GM23338 (cell line): ENCODE measurements around the gene MYOF. TPM values are rescaled to one million over a fixed set of nuclear protein-coding genes. Genes with fewer than 3 reads are reported as not detected.

Source experiments
- ATAC-seq: fragments of 200-7000 bp; cut with Tn5 transposase; 3 replicates; pipeline ENCODE4 v1.9.1; 2020
- DNase-seq: peaks from one replicate; pipeline ENCODE4 v3.0.0-alpha.2; 2015; ENCODE audit warnings: low spot score
- H2AFZ ChIP-seq: fragments of 200-600 bp; sonication (generic); 2 replicates; pipeline ENCODE4 v1.8.0; 2016; ENCODE audit warnings: antibody characterized with exemption, mild to moderate bottlenecking, moderate library complexity
- H3F3A ChIP-seq: fragments of 200-600 bp; sonication (generic); replicated peaks from 2 replicates; pipeline ENCODE4 v1.8.0; 2017; ENCODE audit warnings: antibody characterized with exemption, mixed run types, low read depth
- H3K27ac ChIP-seq: fragments of 200-600 bp; sonication (generic); 2 replicates; pipeline ENCODE4 v1.6.1; 2016; ENCODE audit warnings: low read depth
- H3K27me3 ChIP-seq: fragments of 200-600 bp; sonication (generic); 2 replicates; pipeline ENCODE4 v1.8.0; 2016; ENCODE audit warnings: mild to moderate bottlenecking, mixed run types, moderate library complexity; ENCODE audit not compliant: insufficient read depth
- H3K36me3 ChIP-seq: fragments of 200-600 bp; sonication (generic); 2 replicates; pipeline ENCODE4 v1.8.0; 2016; ENCODE audit warnings: mild to moderate bottlenecking; ENCODE audit not compliant: insufficient read depth
- H3K4me1 ChIP-seq: fragments of 200-600 bp; sonication (generic); 2 replicates; pipeline ENCODE4 v1.8.0; 2016; ENCODE audit warnings: mild to moderate bottlenecking, moderate library complexity; ENCODE audit not compliant: insufficient read depth
- H3K4me2 ChIP-seq: fragments of 200-600 bp; sonication (generic); 2 replicates; pipeline ENCODE4 v1.7.1; 2017; ENCODE audit warnings: mixed run types
- H3K4me3 ChIP-seq: fragments of 200-600 bp; sonication (generic); 2 replicates; pipeline ENCODE4 v1.6.1; 2016; ENCODE audit warnings: mixed run types
- H3K79me2 ChIP-seq: fragments of 200-600 bp; sonication (generic); replicated peaks from 2 replicates; pipeline ENCODE4 v1.8.0; 2017; ENCODE audit warnings: mild to moderate bottlenecking; ENCODE audit not compliant: insufficient read depth
- H3K9me2 ChIP-seq: fragments of 200-600 bp; sonication (generic); 2 replicates; pipeline ENCODE4 v1.8.0; 2017; ENCODE audit not compliant: insufficient read depth
- H4K20me1 ChIP-seq: fragments of 200-600 bp; sonication (generic); replicated peaks from 2 replicates; pipeline ENCODE4 v1.8.0; 2017; ENCODE audit warnings: mild to moderate bottlenecking; ENCODE audit not compliant: insufficient read depth
- H3K27ac Mint-ChIP-seq: 2 replicates; pipeline ENCODE4 v1.8.0; 2020; ENCODE audit warnings: inconsistent platforms, mild to moderate bottlenecking, moderate library complexity, mixed read lengths
- H3K27me3 Mint-ChIP-seq: 3 replicates; pipeline ENCODE4 v1.8.0; 2022; ENCODE audit warnings: low read depth, mild to moderate bottlenecking, moderate library complexity, mixed read lengths, inconsistent platforms; ENCODE audit not compliant: insufficient read depth, poor library complexity
- H3K36me3 Mint-ChIP-seq: 3 replicates; pipeline ENCODE4 v1.8.0; 2021; ENCODE audit warnings: low read depth, mild to moderate bottlenecking, inconsistent platforms, moderate library complexity, mixed read lengths
- H3K4me1 Mint-ChIP-seq: 3 replicates; pipeline ENCODE4 v1.8.0; 2020; ENCODE audit warnings: mild to moderate bottlenecking, inconsistent platforms, mixed read lengths
- H3K4me3 Mint-ChIP-seq: 3 replicates; pipeline ENCODE4 v1.8.0; 2021; ENCODE audit warnings: moderate library complexity, mild to moderate bottlenecking, inconsistent platforms, mixed read lengths
- H3K9me3 Mint-ChIP-seq: 3 replicates; pipeline ENCODE4 v1.8.0; 2020; ENCODE audit warnings: moderate library complexity, mild to moderate bottlenecking, inconsistent platforms, mixed read lengths
- CREB1 ChIP-seq: fragments of 250-450 bp; sonication (Bioruptor Pico); IDR thresholded peaks from 2 replicates; pipeline ENCODE4 v1.5.0; 2020; ENCODE audit warnings: low read depth, mild to moderate bottlenecking, moderate library complexity
- EZH2 ChIP-seq: fragments of 200-600 bp; sonication (generic); IDR thresholded peaks from one replicate; pipeline ENCODE4 v1.8.0; 2017; ENCODE audit warnings: antibody characterized with exemption, mild to moderate bottlenecking, low read depth; ENCODE audit not compliant: unreplicated experiment
- EZH2phosphoT487 ChIP-seq: fragments of 200-600 bp; sonication (generic); IDR thresholded peaks from one replicate; pipeline ENCODE4 v1.8.1; 2018; ENCODE audit warnings: antibody characterized with exemption; ENCODE audit not compliant: unreplicated experiment
- JUNB ChIP-seq: IDR thresholded peaks from one replicate; pipeline ENCODE4 v1.6.1; 2016; ENCODE audit warnings: antibody characterized with exemption; ENCODE audit not compliant: unreplicated experiment
- NANOG ChIP-seq: IDR thresholded peaks from 2 replicates; pipeline ENCODE4 v1.6.1; 2016; ENCODE audit warnings: antibody characterized with exemption, borderline replicate concordance
- POLR2AphosphoS5 ChIP-seq: IDR thresholded peaks from 2 replicates; pipeline ENCODE4 v1.6.1; 2016; ENCODE audit warnings: antibody characterized with exemption, low read depth
- STAT1 ChIP-seq: IDR thresholded peaks from one replicate; pipeline ENCODE4 v1.6.1; 2016; ENCODE audit warnings: antibody characterized with exemption; ENCODE audit not compliant: unreplicated experiment
- ZNF114 ChIP-seq: fragments of 250-450 bp; sonication (Bioruptor Pico); IDR thresholded peaks from 2 replicates; pipeline ENCODE4 v1.5.0; 2020; ENCODE audit warnings: mild to moderate bottlenecking, moderate library complexity
- ZNF331 ChIP-seq: fragments of 250-450 bp; sonication (Bioruptor Pico); IDR thresholded peaks from 2 replicates; pipeline ENCODE4 v1.5.0; 2020; ENCODE audit warnings: low read depth, mild to moderate bottlenecking, moderate library complexity
- polyA plus RNA-seq: library from polyadenylated mRNA; unstranded; fragments of >200 nt; fragmentation: Nextera tagmentation; extraction: Ambion mirVana; gene quantifications from 2 replicates; pipeline ENCODE4 v1.2.1, GENCODE V29; 2016
- total RNA-seq: library from RNA; depleted of rRNA; stranded (reverse); fragments of >200 nt; shearing (Covaris generic); gene quantifications from 2 replicates; pipeline ENCODE4 v1.2.3, GENCODE V29; 2014
- TF ChIP-seq, protein P1 (sequence below): IDR thresholded peaks from one replicate; pipeline ENCODE4 v1.6.1; 2018; ENCODE audit warnings: antibody characterized with exemption; ENCODE audit not compliant: unreplicated experiment
- TF ChIP-seq, protein P2 (sequence below): fragments of 250-450 bp; sonication (Bioruptor Pico); IDR thresholded peaks from 2 replicates; pipeline ENCODE4 v1.5.0; 2020; ENCODE audit warnings: mild to moderate bottlenecking, moderate library complexity
- TF ChIP-seq, protein P3 (sequence below), 2 experiments: fragments of 200-600 bp in 1 of 2; sonication (generic) in 1 of 2; conservative IDR thresholded peaks; 2 replicates each; pipeline versions ENCODE4 v1.5.1 to v1.6.1; 2016 to 2017; ENCODE audit warnings: antibody characterized with exemption in 2 of 2, low read depth in 2 of 2, mild to moderate bottlenecking in 2 of 2, moderate library complexity in 1 of 2
- TF ChIP-seq, protein P4 (sequence below): IDR thresholded peaks from 2 replicates; pipeline ENCODE4 v1.6.1; 2016; ENCODE audit warnings: antibody characterized with exemption

Gene MYOF
- total and polyA plus RNA-seq, 2 experiments from 2014 or later: 0.82 to 1.4 TPM

DNA sequence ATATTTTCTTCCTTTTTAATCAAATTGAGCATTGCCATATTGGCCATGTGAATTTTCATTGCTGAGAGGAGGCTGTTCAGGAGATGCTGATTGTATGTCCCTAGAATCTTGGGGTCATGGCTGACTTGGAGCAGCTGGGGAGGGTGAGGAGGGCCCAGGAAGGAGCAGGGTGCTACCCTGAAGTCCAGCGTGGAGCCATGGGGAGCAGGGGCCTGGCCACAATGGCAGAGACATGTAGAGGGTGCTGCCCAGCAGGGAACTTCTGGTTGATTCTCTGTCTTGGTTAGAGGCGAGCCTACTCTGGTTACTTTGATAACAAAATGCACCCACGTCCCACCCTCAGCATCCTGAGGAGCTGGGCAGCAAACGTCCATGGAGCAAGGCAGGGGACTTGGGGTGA, 186.0 kb downstream of the MYOF start:
- Mint-ChIP-seq H3K4me3 (no peak overlapping the region), H3K36me3 (no peaks in the 10 kb centered on the region; the same call in 2 of the 3 replicates), H3K27me3 (peaks cover 14% of the 10 kb centered on the region), H3K27ac (no peak overlapping the region), H3K4me1 (peaks cover 20% of the 10 kb centered on the region), H3K9me3 (no peaks in the 10 kb centered on the region)
- Histone ChIP-seq H3K36me3 (no peaks in the 10 kb centered on the region), H3K4me3 (no peak overlapping the region), H2AFZ (no peak overlapping the region), H3K27me3 (no peaks in the 10 kb centered on the region), H3K4me2 (no peak overlapping the region), H4K20me1 (no peaks in the 10 kb centered on the region), H3F3A (no peaks in the 10 kb centered on the region), H3K79me2 (no peaks in the 10 kb centered on the region), H3K4me1 (peaks cover 24% of the 10 kb centered on the region), H3K27ac (no peak overlapping the region), H3K9me2 (no peaks in the 10 kb centered on the region)
- TF ChIP-seq NANOG (no peak), ZNF331 (CRISPR knock-in tag) (no peak), CREB1 (CRISPR knock-in tag) (no peak), ZNF114 (CRISPR knock-in tag) (no peak), JUNB (no peak), EZH2 (no peak), STAT1 (no peak), EZH2phosphoT487 (no peak), POLR2AphosphoS5 (no peak)
- TF ChIP-seq, protein P1, sequence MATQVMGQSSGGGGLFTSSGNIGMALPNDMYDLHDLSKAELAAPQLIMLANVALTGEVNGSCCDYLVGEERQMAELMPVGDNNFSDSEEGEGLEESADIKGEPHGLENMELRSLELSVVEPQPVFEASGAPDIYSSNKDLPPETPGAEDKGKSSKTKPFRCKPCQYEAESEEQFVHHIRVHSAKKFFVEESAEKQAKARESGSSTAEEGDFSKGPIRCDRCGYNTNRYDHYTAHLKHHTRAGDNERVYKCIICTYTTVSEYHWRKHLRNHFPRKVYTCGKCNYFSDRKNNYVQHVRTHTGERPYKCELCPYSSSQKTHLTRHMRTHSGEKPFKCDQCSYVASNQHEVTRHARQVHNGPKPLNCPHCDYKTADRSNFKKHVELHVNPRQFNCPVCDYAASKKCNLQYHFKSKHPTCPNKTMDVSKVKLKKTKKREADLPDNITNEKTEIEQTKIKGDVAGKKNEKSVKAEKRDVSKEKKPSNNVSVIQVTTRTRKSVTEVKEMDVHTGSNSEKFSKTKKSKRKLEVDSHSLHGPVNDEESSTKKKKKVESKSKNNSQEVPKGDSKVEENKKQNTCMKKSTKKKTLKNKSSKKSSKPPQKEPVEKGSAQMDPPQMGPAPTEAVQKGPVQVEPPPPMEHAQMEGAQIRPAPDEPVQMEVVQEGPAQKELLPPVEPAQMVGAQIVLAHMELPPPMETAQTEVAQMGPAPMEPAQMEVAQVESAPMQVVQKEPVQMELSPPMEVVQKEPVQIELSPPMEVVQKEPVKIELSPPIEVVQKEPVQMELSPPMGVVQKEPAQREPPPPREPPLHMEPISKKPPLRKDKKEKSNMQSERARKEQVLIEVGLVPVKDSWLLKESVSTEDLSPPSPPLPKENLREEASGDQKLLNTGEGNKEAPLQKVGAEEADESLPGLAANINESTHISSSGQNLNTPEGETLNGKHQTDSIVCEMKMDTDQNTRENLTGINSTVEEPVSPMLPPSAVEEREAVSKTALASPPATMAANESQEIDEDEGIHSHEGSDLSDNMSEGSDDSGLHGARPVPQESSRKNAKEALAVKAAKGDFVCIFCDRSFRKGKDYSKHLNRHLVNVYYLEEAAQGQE: no peak
- TF ChIP-seq, protein P2, sequence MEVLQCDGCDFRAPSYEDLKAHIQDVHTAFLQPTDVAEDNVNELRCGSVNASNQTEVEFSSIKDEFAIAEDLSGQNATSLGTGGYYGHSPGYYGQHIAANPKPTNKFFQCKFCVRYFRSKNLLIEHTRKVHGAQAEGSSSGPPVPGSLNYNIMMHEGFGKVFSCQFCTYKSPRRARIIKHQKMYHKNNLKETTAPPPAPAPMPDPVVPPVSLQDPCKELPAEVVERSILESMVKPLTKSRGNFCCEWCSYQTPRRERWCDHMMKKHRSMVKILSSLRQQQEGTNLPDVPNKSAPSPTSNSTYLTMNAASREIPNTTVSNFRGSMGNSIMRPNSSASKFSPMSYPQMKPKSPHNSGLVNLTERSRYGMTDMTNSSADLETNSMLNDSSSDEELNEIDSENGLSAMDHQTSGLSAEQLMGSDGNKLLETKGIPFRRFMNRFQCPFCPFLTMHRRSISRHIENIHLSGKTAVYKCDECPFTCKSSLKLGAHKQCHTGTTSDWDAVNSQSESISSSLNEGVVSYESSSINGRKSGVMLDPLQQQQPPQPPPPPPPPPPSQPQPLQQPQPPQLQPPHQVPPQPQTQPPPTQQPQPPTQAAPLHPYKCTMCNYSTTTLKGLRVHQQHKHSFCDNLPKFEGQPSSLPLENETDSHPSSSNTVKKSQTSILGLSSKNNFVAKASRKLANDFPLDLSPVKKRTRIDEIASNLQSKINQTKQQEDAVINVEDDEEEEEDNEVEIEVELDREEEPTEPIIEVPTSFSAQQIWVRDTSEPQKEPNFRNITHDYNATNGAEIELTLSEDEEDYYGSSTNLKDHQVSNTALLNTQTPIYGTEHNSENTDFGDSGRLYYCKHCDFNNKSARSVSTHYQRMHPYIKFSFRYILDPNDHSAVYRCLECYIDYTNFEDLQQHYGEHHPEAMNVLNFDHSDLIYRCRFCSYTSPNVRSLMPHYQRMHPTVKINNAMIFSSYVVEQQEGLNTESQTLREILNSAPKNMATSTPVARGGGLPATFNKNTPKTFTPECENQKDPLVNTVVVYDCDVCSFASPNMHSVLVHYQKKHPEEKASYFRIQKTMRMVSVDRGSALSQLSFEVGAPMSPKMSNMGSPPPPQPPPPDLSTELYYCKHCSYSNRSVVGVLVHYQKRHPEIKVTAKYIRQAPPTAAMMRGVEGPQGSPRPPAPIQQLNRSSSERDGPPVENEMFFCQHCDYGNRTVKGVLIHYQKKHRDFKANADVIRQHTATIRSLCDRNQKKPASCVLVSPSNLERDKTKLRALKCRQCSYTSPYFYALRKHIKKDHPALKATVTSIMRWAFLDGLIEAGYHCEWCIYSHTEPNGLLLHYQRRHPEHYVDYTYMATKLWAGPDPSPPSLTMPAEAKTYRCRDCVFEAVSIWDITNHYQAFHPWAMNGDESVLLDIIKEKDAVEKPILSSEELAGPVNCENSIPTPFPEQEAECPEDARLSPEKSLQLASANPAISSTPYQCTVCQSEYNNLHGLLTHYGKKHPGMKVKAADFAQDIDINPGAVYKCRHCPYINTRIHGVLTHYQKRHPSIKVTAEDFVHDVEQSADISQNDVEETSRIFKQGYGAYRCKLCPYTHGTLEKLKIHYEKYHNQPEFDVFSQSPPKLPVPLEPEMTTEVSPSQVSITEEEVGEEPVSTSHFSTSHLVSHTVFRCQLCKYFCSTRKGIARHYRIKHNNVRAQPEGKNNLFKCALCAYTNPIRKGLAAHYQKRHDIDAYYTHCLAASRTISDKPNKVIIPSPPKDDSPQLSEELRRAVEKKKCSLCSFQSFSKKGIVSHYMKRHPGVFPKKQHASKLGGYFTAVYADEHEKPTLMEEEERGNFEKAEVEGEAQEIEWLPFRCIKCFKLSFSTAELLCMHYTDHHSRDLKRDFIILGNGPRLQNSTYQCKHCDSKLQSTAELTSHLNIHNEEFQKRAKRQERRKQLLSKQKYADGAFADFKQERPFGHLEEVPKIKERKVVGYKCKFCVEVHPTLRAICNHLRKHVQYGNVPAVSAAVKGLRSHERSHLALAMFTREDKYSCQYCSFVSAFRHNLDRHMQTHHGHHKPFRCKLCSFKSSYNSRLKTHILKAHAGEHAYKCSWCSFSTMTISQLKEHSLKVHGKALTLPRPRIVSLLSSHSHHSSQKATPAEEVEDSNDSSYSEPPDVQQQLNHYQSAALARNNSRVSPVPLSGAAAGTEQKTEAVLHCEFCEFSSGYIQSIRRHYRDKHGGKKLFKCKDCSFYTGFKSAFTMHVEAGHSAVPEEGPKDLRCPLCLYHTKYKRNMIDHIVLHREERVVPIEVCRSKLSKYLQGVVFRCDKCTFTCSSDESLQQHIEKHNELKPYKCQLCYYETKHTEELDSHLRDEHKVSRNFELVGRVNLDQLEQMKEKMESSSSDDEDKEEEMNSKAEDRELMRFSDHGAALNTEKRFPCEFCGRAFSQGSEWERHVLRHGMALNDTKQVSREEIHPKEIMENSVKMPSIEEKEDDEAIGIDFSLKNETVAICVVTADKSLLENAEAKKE: no peak
- TF ChIP-seq, protein P3, sequence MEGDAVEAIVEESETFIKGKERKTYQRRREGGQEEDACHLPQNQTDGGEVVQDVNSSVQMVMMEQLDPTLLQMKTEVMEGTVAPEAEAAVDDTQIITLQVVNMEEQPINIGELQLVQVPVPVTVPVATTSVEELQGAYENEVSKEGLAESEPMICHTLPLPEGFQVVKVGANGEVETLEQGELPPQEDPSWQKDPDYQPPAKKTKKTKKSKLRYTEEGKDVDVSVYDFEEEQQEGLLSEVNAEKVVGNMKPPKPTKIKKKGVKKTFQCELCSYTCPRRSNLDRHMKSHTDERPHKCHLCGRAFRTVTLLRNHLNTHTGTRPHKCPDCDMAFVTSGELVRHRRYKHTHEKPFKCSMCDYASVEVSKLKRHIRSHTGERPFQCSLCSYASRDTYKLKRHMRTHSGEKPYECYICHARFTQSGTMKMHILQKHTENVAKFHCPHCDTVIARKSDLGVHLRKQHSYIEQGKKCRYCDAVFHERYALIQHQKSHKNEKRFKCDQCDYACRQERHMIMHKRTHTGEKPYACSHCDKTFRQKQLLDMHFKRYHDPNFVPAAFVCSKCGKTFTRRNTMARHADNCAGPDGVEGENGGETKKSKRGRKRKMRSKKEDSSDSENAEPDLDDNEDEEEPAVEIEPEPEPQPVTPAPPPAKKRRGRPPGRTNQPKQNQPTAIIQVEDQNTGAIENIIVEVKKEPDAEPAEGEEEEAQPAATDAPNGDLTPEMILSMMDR (conservative IDR thresholded peaks at IDR 0.05; ENCODE audit: low read depth in 2 of 2): no peak
- TF ChIP-seq, protein P4, sequence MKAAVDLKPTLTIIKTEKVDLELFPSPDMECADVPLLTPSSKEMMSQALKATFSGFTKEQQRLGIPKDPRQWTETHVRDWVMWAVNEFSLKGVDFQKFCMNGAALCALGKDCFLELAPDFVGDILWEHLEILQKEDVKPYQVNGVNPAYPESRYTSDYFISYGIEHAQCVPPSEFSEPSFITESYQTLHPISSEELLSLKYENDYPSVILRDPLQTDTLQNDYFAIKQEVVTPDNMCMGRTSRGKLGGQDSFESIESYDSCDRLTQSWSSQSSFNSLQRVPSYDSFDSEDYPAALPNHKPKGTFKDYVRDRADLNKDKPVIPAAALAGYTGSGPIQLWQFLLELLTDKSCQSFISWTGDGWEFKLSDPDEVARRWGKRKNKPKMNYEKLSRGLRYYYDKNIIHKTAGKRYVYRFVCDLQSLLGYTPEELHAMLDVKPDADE: no peak
- ATAC-seq (no peak), DNase-seq (no peak)
